ENCODE measurements around the gene DYTN.

Gene DYTN

DNA sequence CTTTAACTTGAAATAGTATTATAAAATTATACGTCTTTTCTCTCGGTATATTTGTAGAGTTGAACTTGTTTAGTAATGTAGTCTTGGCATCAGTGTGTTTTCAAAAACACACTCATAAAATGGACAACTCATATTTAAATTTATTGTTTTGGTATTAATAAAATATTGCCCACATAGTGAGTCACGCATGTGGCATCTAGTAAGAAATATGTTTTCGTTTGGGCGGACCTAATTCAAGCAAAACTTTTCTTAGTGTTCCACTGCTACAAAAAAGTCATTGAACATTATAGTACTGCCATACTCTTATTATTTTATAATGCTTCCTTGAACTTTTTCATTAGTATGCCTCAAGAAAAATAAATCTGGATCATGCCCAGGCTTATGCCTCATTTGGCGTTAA, 107.0 kb downstream of the DYTN start:
- DNase-seq, result no peak

DNA sequence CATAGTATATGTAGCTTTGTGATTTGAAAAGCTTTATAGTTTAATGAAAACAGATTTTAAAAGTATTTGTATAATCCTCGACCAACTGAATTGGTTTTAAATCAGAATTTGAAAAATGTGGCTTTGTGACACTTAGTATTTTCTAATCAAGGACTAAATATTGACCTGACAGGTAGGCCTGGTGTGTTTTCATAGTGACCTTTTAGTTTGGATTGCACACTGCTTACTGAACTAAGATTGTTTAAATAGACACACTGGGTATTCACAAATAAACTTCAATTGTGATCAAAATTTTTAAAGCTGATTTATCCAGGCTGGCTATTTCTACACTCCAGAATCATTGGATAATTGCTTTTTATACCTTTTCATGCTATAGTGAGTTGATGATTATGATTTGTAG, 107.7 kb downstream of the DYTN start:
- DNase-seq, result no peak

DNA sequence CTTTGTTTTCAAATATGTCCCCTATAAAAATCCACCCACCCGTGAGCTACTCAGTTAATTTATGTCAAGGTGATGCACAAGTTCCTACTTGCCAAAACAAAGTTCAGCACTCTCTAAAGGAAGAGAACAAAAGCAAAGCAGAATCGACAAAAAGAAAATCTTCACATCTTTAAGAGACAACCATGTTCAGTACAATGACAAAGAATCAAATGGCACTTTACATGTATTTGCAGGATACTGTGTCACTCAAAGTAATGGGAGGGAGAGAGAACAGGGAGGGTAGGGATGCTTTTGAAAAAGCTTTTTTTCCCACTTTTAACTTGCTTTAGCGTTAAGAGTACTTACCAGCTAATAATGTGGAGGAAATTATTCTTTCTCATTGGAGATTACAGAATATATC, 115.0 kb downstream of the DYTN start:
- no peak for DNase-seq

Data from activated naive CD4-positive, alpha-beta T cell treated with Interleukin-2 at 50 U/mL for 16 hours (primary cell).